VCaP (cell line): ENCODE measurements around the gene AP1B1.

Experiments
- H3K27ac ChIP-seq: fragments of 450-650 bp; 2 replicates; pipeline ENCODE4 v1.5.1; 2017
- CTCF ChIP-seq: fragments of 450-650 bp; conservative IDR thresholded peaks from 2 replicates; pipeline ENCODE4 v1.5.1; 2017; ENCODE audit warnings: mild to moderate bottlenecking, moderate library complexity

The AP1B1 gene

DNA sequence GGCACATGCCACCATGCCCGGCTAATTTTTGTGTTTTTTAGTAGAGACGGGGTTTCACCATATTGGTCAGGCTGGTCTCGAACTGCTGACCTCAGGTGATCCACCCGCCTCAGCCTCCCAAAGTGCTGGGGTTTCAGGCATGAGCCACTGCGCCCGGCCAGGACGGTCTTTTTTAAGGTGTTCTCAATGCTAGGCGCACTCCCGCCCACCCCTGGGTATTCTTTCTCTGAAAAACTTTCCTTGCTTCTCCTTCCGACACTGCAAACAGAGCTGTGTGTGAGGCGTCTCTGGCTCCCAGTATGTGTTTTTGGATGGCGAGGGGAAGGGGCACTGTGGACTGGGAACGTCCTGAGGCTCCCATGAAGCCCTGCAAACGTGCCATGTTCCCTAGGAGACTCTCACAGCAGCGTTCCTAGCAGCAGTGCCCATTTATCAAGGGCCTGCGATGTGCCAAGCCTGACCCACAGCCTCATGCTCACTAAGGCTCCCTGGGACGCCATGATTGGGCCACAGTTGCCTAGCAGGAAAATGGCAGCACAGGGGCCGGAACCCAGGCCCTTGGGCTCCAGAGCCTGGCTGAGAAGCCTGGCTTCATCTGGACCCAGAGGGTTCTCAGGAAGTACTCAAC lies 70.4 kb downstream of the AP1B1 start:
- H3K27ac ChIP-seq = no peak overlapping the region
- no peak for TF ChIP-seq CTCF

- no peak for TF ChIP-seq CTCF
- H3K27ac ChIP-seq = no peak overlapping the region
Observed at GRCh38 chr22:29316141-29316828, 72.1 kb downstream of the AP1B1 start.

GRCh38 chr22:29315286-29316140 lies 72.9 kb downstream of the AP1B1 start, which contains the start of gene RASL10A:
Gene RASL10A (minus strand): TSS chr22:29315697. CDS start chr22:29315246, 451 bp downstream.
- TF ChIP-seq CTCF = no peak
- no peak within 1 kb of the TSS for H3K27ac ChIP-seq

GRCh38 chr22:29314537-29315285 lies 73.7 kb downstream of the AP1B1 start:
- no peak for TF ChIP-seq CTCF
- no peak overlapping the region for H3K27ac ChIP-seq

DNA sequence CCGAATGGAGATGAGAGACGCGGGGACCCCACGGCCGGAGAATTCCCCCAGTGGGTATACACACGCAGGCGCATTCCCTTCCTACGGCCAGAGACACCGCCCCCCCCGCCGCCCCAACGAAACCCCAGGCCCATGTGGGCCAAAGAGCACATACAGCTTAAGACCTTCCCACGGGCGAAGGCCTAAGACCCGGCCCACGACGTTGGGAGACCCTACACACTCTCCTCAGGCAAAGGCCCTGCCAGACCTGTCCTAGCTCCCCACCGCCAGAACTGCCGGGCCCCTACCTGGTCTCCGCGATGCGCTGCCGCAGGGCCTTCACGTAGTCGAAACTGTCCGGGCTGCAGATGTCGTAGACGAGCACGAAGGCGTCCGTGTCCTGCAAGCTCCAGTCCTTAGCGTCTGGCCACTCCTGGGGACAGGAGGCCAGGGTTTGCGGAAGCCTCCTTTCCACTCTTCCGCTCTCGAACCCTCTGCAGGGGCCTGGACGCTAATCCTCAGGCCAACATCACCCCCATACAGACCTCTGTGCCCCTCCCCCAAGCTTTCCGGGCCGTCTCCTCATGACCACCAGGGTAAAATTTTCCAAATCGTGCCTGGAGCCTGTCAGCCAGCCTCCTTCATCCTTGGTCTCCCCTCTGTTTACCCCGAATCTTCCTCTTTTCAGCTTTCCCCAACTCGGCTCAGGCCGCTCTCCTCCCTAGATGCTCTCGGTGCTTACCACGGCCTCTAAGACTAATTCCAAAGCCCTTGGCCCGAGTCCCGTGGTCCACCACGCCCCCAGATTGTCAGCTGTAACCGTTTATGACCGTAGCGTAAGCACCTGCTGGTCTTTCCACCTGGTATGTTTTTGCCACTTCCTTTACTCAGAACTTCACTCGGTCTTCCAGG lies 74.5 kb downstream of the AP1B1 start:
- TF ChIP-seq CTCF = no peak
- no peak overlapping the region for H3K27ac ChIP-seq

GRCh38 chr22:29313126-29313575 lies 75.2 kb downstream of the AP1B1 start:
- no peak; the same call in 1 of the 2 replicates for TF ChIP-seq CTCF
- H3K27ac ChIP-seq = no peak overlapping the region
